HG03135 (cell line): ENCODE results near the gene TFF2.

Experiments
- ATAC-seq: cut with Tn5 transposase; IDR thresholded peaks from one replicate; pipeline ENCODE4 v1.9.1; 2021; ENCODE audit warnings: mild to moderate bottlenecking, moderate library complexity; ENCODE audit not compliant: unreplicated experiment

The TFF2 gene

GRCh38 chr21:42347601-42348327 lies 3.0 kb downstream of the TFF2 start:
- ATAC-seq: no peak

DNA sequence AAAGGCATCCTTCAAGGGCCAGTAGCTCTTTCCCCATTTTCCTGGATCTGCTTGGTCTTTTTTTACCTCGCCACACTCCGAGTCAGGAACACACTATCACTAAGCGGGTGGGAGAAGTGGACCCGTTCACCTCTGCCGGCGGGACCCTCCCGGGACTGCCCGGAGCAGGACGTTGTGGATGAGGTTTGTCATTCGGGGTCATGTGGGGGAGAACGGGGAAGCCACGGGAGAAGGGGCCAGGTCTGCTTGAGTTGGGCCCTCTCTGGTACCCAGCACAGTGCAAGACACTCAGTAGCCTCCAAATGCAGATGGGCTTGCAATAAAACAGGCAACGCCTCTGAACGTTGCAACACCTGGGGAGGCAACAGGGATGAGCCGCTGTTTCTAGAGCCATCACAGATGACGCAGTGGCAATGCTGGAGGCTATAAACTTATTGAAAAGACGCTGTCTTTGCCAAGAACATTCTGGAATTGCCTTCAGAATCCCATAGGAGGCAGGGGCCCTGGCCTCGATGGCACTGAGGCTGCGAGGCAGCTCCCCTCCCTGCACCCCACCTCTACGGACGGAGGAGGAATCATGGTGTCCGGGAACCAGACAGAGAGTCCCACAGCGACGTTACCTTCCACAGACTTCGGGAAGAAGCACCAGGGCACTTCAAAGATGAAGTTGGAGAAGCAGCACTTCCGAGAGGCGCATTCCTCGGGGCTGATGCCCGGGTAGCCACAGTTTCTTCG lies 3.8 kb downstream of the TFF2 start:
- no peak for ATAC-seq

GRCh38 chr21:42346441-42346840 lies 4.4 kb downstream of the TFF2 start:
- ATAC-seq: no peak

DNA sequence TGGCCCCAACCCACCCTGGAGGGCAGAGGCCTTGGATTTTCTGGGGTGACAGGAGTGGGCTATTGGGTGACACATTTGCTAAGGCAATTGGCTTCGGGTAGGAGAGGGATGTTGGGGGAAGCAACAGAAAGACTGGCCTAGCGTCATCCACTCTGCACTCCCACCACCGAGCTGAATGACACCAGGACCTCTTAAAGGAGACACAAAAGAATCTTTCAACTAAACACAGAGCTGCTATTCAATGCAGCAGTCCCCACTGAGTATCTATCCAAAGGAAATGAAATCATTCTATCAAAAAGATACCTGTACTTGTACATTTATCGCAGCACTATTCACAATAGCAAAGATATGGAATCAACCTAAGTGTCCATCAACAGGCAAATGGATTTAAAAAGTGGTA lies 6.2 kb downstream of the TFF2 start:
- no peak for ATAC-seq

DNA sequence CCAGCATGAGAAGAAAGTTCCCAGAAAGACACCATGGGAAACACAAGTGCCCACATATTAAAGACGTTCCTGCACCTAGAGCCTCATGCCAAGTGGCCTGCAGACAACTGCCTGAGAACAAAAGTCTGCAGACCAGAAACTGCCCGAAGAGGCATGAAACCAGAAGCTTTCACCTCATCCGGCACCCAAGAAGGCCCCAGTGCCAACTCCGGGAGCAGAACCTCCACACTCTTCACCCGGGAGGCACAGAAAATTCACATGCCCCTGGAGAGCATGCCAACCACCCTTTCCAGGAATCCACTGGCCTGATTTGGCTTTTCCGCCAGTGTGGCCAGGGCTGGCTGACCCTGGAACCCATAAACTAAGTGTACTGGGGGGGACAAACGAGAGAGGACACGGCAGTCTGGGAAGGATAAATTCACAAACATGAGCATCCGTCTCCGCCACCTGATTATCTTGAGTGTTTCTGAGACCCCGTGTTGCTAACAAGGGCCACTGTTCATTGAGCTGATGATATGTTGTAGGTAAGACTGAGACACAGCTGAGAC lies 6.8 kb downstream of the TFF2 start:
- ATAC-seq: no peak

- no peak for ATAC-seq
Observed at GRCh38 chr21:42343556-42343955, 7.2 kb downstream of the TFF2 start.

DNA sequence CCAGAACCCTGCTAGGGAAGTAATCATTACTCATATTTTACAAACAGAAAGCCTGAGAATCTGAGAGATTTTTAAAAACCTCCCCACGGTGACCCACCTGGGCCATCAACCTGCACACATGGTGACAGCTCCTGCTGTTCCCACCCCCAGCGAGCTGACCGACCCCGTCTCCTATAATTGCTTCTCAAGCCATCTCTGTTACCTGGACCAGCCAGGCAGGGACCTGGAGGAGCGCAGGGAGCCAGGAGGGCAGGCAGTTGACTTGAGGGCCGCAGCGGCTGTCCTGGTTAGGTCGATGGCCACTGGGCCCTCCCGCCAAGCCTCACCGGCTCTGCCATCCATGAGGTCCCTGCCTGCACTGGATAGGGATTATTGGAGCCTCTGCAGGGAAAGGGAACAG lies 7.7 kb downstream of the TFF2 start:
- no peak for ATAC-seq

DNA sequence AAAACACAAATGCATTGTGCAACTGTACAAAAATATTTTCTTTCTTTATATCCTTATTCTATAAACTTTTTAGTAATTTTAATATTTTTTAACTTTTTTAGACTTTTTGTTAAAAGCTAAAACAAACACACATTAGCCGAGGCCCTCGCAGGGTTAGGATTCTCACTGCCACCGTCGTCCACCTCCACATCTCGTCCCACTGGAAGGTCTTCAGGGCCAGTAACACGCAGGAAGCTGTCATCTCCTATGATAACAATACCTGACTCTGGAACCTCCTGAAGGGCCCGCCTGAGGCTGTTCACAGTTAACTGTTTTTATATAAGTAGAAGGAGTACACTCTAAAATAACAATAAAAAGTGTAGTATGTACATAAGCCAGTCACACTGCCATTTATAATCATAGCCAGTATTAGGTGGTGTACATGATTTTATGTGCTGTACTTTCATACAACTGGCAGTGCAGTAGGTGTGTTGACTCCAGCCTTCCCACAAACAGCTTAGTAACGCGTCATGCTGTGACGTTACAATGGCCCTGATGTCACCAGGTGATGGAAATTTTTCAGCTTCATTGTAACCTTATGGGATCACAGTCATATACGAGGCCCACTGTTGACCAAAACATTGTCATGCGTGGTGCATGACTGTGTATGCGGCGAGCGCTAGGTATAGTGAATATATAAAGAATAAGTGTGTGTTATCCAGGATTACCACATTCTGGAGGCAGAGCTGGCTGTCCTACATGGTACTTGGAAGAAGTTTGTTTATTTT lies 8.8 kb downstream of the TFF2 start:
- ATAC-seq: no peak

- no peak for ATAC-seq
Observed at GRCh38 chr21:42340187-42341050, 10.4 kb downstream of the TFF2 start.

DNA sequence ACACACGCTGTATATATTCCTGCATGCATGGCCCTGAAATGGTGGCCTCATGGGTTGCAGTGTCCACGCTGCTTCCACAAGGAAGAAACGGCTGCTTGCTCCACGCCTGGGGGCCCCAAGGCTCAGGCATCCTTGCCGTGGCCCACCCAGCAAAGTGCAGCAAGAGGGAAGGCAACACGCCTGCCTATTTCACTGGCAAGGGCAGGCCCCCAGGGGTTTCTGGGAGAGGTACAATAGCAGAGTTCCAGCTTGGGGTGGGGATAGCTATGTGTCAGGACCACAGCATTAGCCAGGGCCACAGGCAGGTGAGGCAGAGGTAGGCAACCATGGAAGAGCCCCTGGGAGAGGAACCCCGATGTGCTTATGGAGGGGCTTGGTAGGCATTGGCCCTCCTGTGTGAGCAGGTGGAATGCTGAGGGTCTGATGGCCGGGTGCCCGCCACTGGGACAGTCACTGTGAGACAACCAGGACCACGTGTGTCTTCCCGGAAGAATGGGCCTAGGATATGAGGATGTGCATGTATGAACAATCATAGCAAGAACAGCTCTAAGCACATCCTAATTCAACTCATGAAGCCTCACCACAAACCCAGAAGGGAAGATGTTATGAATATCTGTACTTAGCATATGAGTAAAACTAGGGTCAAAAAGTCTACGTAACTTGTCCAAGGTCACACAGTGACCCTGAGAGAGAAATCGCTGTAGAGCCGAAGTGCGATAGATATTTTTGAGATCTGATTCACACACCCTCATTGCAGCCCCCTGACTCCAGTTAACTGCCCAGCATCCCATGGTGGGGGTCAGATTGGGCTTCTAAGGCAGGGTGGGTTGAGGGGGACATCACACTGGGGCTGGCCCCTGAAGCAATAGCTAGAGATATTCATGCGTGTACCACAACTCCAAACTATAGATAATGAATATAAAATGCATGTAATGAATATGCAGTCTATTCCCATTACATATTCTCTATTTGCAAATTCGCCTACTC lies 11.8 kb downstream of the TFF2 start:
- ATAC-seq: no peak

DNA sequence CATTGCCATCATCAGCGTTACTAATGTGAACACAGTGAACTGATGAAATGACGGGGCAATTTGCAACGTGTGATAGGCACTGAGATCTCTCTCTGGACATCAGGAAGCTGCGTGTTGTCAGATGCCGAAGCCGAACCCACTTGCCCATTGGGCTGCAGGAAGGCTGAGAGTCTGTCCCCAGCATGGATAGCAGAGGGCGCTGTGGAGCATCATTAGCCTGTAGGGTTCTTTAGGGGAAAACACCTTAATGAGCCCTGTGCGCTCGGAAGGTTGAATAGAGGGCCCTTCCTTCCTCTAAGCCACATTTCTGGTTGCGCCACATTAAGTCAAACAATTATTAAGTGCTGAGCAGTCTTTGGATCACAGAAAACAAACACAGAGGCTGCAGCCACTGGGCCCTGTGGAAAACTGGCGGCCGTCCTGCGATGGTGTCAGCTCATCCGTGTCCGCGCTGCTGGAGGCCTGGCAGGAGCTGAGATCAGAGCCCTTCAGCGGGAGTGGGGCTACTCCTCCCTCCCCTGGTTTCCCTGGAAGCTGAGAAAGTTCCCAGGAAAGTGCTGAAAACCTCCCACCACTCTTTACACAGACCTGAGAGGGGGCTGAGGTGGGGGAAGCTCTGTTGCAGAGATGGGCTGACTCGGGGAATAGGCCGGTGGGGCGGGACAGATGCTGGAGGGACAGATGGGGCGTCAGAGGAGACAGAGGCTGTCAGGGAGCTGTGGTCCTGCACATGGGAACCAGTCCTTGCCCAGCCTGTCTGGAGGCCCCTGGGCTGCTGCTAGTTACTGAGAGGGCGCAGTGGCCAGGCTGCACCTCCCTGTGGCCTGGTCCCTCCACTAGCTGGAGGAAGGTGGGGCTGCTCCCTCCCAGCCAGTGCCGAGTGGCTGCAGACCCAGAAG lies 12.7 kb downstream of the TFF2 start:
- ATAC-seq: no peak

GRCh38 chr21:42337276-42337675 lies 13.5 kb downstream of the TFF2 start:
- ATAC-seq: no peak

DNA sequence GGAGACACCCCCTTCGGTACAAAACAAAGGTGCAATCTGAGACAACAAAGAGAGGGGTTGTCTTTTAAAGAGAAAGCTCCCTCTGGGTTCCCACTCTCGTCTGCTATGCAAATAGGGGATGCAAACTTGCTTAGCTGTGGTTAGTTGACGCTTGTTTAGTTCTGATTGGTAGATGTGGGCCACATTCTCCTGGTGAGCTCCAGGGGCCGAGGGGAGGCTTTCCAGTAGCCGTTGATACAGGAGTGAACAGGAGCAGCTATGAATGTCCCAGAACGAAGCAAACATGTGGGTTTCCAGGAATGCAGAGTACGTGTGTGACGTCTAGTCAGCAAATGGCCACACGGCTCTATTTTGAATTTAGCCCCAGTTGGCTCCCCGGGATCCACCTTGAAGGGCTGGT lies 14.7 kb downstream of the TFF2 start:
- ATAC-seq: no peak

- ATAC-seq: no peak
Observed at GRCh38 chr21:42332557-42333317, 18.1 kb downstream of the TFF2 start.

GRCh38 chr21:42331660-42332059 lies 19.1 kb downstream of the TFF2 start:
- no peak for ATAC-seq

GRCh38 chr21:42330380-42331371 lies 20.1 kb downstream of the TFF2 start:
- ATAC-seq: no peak
